IPS-NIHi7 (cell line): Measurements from ENCODE around the gene DKKL1.
"Not testable (repeated sequence)": the region's sequence is repeated elsewhere in the genome, so short reads cannot be mapped to it uniquely, and the experiment has no call there.

Experiments used
- DNase-seq: peaks from one replicate; pipeline ENCODE4 v3.0.0; 2012; ENCODE audit warnings: mixed read lengths; ENCODE audit errors: extremely low spot score

The DKKL1 gene

DNA sequence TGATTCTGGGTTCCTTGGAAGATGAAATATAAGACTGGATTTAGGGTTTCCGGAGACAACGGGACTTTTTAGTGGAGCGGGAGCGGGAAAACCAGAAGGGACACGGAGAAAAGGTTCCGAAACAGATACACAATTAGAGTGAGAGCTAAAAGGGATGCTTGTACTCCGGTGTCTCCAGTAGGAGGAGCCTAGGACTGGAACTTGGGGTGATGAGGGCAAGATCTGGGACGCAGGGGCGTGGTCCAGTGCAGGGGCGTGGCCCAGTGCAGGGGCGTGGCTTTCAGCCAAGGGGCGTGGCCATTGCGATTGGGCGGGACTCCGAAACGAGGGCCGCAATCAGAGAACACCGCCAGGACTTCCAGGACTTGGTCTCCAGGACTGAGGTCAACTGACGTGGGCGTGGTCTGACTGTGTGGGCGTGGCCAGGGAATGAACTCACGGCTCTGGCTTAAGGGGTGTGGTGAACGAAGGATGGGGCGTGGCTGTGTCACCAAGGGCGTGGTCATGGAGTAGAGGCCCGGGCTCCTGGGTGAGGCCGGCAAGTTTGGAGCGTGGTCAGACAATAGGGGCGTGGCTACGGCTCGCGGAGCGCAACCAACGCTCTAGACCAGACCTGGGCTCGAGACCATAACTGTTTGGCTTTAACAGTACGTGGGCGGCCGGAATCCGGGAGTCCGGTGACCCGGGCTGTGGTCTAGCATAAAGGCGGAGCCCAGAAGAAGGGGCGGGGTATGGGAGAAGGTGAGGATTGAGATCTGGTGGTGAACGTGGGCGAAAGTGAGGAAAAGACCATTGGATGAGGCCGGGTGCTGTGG, at the start of gene DKKL1:
TSS of gene DKKL1 (plus strand) at position 610 of the 815 bp plus-strand sequence. CDS start at position 732, 122 bp downstream.
- peak; percentile 99 for DNase-seq

DNA sequence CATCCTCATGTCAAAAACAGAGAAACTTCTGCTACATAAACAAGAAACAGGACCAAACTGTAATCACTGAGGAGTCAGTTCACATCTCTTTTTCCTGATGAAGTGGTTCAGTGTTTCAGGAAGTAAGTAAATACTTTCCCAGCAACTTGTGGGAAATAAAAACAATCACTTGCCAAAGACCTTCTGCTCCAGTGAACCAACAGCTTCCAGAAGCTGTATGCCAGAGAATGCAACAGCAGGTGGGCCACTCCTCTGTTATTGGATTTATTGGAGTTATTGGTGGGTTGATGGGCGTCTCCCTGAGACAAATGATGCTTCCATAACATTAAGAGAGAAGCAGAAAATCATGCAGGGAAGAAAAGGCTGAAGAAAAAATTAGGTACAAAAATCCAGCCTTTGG, 48.6 kb upstream of the DKKL1 start:
- DNase-seq, result no peak

DNA sequence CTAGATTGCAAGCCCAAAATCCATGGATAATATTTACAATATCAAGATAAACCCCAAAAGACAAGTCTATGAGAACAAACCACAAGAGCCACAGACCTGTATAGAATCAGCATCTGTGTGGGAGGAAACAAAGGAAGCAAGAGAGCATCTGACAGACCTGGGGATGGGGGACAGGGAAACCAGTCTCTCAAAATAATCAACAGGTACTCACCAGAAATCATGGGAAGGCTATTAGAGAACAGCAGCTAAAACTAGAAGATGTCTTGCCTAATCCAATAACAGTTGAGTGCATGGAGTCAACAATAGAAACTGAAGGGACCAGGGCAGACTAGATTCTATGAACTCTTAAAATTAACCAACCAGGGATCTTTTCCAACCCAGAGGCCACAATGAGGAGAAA, 47.4 kb upstream of the DKKL1 start:
- DNase-seq, result no peak

DNA sequence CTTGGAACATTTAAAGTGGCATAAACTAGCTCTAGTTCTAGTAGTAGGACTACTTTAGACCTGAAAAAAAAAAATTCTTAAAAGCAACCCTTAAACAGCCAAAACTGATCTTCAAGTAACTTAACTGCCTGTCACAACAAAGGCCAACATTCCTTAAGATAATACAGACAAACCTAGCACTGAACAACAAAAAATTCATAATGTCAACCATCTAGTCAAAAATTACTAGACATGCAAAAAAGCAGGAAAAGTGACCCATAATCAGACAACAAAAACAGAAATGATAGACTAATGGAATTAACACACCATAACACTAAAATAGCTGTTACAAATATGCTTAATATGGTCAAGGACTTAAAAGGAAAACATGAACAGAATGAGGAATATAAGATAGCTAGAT, 45.4 kb upstream of the DKKL1 start:
- DNase-seq, result no peak

DNA sequence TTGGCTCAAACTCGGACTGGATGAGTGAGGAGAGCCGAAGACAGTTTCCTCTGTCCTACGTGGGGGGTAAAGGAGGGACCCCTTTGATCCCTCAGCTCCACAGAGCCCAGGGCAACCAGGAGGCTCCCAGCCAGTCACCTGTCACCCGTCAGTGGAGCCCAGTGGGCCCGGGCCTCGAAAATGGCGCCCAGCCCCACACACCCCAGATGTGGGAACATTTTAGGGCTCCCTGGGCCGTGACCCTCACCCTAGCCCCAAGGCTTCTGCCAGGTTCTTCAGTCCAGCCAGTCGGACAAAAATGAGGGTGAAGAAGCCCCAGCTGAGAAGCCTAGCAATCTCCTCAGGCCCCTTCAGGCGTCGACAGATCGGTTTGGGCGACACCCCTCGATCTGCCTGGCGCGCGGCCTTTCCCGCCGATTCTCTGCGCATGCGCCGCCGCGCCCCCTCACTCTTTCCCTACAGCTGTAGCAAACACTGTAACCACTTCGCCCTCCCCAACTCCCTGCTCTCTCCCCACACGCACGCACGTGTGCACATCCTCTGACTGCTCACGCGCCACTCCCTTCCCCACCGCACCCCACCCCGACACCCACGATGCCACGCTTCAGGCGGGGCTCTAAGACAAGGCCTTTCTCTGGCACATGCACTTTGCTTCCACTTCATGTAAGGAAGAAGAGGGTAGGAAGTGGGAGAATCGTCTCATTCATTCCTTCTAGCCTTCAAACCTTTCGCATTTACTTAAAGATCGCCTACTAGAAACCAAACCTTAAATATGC, 38.7 kb upstream of the DKKL1 start, which contains the start of gene SLC6A16:
TSS of gene SLC6A16 (minus strand) at position 391 of the 776 bp plus-strand sequence. CDS start 13,844 bp downstream, outside the sequence.
- no peak for DNase-seq

DNA sequence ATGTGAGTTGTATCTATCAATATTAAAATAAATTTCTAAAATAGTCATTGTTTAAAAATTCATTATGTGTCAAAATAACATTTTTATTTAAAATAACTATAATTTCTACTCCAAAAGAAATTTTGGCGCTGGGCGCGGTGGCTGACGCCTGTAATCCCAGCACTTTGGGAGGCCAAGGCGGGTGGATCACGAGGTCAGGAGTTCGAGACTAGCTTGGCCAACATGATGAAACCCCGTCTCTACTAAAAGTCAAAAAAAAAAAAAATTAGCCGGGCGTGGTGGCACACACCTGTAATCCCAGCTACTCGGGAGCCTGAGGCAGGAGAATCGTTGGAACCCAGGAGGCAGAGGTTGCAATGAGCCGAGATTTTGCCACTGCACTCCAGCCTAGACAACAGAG, 37.9 kb upstream of the DKKL1 start:
- not testable (repeated sequence) for DNase-seq

DNA sequence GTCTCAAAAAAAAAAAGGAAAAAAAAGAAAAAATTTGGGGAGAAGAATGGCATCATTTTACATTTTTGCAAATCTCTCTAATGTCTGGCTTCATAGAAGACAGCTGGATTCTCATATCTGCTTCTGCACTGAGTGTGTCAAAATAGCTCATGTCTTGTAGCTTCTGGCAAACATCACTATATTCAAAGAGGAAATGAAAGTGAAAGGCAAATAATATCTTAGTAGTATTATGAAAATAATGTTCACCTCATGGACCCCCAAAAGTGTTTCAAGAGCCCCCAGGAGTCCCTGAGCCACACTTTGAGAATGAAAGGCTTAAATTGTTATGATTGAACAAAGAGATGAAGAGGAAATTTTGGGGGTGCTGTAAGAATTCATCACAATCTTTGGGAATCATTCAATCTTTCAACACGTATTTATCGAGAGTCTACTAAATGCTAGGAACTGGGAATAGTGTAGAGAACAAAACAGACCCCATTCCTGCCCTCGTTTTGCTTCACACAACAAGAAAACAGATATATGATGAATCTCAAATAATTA, 37.4 kb upstream of the DKKL1 start:
- DNase-seq, result no peak

DNA sequence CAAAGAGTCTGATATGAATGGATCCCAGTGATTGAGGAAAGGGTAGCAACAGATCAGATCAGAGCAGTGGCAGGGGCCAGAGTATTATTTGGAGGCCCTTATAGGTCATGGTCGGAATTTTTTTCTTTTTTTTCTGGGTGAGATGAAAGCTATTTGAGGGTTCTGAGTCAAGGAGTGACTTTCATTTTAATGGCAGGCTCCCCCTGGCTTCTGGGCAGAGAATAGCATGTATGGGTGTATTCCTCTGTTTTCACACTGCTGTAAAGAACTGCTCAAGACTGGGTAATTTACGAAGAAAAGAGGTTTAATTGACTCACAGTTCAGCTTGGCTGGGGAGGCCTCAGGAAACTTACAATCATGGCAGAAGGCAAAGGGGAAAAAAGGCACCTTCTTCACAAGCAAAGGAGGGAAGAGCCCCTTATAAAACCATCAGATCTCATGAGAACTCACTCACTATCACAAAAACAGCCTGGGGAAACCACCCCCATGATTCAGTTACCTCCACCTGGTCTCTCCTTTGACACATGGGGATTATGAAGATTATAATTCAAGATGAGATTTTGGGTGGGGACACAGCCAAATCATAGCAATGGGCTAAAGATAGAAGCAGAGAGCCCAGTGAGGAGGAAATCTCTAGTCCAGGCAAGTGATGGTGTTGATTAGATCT, 35.7 kb upstream of the DKKL1 start:
- DNase-seq, result peak; percentile 58

DNA sequence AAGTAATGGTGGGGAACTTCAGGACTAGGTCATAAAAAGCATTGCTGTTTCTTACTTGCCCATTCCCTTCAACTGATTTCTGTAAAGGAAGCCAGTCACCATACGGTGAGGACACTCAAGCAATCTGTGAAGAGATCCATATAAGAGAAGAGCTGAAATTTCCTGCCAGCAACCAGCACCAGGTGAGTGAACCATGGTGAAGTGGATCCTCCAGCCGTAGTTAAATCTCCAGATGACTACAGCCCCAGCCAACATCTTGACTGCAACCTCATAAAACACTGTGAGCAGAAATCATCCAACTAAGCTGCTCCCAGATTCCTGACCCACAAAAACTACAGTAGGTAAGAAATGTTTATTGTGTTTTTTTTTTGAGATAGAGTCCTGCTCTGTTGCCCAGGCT, 34.9 kb upstream of the DKKL1 start:
- no peak for DNase-seq

DNA sequence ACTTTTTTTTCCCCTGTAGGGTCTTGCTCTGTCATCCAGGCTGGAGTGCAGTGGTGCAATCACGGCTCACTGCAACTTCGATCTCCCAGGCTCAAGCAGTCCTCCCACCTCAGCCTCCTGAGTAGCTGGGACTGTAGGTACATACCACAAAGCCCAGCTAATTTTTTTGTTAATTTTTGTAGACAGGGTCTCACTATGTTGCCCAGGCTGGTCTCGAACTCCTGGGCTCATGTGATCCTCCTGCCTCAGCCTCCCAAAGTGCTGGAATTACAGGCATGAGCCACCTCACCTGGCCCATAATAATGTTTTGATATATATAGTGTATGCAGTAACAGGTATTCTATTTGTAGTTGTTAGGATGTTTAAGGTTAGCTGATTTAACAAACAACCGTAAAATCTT, 32.5 kb upstream of the DKKL1 start:
- DNase-seq, result not testable (repeated sequence)

DNA sequence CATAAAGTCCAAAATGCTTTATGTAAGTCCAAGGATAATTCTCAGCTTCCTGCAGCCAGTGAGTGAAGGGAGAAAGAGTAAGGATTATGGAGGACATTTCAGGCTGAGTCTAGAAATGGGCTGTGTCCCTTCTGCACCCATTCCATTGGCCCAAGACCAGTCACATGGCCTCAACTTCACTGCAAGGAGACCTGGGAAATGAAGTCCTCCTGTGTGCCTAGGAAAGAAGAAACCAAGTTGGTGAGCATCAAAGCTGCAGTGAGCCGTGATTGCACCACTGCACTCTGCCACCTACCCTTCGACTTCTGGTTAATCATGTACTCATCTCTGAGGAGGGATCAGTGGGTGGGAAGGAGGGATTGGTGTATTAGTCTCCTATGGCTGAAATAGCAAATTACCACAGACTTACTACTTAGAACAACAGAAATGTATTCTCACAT, 32.0 kb upstream of the DKKL1 start:
- peak; percentile 72 for DNase-seq

DNA sequence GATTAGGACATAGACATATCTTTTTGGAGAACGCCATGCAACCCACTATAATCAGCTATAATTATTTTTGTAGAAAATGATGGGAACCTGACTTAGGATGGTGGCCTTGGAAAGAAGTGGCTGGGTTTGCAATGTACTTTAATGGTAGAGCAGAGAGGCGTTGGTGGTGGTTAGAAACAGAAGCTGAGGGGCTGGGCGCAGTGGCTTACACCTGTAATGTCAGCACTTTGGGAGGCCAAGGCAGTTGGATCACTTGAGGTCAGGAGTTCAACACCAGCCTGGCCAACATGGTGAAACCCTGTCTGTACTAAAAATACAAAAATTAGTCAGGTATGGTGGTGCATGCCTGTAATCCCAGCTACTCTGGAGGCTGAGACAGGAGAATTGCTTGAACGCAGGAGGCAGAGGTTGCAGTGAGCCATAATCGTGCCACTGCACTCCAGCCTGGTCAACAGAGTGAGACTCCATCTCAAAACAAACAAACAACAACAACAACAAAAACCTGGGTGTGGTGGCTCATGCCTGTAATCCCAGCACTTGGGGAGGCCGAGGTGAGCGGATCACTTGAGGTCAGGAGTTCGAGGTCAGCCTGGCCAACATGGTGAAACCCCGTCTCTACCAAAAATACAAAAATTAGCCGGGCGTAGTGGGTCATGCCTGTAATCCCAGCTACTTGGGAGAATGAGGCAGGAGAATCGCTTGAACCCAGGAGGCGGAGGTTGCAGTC, 30.8 kb upstream of the DKKL1 start:
- DNase-seq, result not testable (repeated sequence)

DNA sequence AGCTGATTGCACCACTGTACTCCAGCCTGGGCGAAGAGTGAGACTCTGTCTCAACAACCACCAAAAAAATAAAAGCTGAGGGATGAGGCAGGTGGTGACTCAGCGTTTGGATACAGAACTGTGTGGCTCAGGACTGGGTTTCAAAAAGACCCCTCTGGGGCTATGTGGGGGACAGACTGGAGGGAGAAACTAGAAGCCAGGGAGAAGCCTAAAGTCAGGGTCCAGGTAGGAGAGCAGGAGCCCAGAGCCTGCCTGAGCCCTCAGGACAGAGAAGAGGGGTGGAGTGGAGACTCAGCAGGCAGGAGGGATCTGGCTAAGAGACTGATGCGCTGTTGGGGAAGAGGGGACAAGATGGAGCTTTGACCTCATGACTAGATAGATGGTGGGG, 30.3 kb upstream of the DKKL1 start:
- DNase-seq, result no peak

DNA sequence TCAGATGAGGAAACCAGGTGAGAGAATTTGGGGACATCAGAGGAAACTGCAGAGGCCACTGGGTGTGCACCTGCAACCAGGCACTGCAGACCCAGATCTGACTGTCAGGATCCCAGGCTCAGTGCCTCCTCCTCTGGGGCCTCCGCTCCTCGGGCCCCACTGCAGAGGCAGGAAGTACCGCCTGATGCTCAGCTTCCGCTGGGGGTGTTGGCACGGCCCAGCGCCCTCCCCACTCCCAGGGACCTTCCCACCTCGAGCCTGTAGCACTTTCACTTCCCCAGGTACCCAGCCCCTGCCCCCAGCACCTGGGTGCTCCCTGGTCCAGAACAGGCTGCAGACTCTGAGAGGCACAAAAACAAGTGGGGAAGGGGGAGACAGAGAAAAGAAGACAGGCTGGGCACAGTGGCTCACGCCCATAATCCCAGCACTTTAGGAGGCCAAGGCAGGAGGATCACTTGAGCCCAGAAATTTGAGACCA, 29.8 kb upstream of the DKKL1 start:
- no peak for DNase-seq

DNA sequence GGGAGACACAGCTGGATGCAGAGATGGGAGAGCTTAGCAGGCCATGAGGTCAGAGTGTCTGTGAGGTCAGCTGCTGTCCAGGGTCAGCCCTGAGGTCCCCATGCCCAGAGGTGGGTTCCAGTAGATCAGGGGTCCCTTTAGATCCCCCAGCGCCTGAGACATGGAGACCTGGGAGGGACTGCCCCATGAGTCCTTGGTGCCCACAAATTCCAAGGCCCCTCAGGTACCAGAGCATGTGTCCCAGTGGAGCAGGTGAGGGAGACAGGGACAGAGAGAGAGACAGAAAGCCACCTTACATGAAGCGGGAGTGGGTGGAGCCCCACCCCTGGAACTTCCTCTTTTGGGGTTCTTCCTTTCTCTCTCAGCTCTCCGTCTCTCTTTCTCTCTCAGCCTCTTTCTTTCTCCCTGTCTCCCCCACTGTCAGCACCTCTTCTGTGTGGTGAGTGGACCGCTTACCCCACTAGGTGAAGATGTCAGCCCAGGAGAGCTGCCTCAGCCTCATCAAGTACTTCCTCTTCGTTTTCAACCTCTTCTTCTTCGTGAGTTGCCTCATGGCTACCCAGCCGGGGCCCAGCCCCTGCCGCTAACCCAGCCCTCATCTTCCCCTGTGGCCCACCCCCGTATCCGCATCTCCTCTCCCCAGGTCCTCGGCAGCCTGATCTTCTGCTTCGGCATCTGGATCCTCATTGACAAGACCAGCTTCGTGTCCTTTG, 28.4 kb upstream of the DKKL1 start, which contains the start of gene CD37:
TSS of gene CD37 (plus strand) at position 336 of the 713 bp plus-strand sequence. CDS start at position 471, 135 bp downstream.
- DNase-seq, result no peak

DNA sequence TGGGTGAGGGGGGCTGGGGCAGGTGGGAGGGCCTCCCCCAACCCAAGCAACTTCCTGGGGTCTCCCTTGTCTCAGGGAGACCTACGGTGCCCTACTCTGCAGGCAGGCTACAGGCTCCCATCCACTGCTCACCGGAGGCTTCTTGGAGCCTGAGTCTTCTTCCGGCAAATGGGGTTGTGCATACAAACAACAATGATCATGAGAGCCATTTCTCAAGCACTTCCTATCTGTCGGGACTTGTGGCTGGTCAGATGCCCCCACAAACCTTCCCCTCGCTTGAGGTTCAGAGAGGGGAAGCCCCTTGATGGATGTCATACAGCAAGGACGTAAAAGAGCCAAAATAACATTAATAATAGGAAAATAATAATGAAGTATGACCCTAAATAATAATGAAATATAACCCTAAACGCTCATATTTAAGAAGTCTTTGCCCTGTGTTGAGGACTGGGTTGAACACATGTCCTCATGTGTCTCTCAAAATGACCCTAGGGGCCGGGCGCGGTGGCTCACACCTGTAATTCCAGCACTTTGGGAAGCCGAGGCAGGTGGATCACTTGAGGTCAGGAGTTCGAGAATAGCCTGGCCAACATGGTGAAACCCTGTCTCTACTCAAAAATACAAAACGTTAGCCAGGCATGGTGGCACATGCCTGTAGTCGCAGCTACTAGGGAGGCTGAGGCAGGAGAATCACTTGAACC, 27.7 kb upstream of the DKKL1 start:
- no peak for DNase-seq

DNA sequence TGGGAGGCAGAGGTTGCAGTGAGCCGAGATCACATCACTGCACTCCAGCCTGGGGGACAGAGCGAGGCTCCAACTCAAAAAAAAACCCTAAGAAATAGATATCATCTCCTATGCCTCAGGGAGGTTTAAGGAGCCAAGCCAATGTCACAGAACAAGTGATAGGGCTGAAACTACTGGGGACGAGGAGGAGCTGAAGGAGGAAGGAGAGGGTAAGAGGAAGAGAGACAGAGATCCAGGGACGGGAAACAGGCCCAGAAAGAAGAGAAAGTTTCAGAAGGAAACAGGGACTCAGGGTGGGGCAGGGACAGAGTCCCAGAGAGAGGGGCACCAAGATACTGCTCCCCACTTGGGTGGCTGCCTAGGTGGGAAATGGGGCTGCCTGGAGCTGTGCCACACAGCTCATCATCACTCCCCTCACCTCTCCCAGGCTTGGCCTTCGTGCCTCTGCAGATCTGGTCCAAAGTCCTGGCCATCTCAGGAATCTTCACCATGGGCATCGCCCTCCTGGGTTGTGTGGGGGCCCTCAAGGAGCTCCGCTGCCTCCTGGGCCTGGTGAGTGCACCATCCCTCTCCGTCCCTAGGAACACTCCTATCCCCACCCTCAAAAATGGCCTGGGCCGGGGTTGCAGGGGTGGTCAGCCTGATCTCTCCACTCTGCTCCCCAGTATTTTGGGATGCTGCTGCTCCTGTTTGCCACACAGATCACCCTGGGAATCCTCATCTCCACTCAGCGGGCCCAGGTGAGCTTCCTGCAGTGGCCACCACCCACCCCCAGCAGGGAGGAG, 27.0 kb upstream of the DKKL1 start:
- no peak for DNase-seq

DNA sequence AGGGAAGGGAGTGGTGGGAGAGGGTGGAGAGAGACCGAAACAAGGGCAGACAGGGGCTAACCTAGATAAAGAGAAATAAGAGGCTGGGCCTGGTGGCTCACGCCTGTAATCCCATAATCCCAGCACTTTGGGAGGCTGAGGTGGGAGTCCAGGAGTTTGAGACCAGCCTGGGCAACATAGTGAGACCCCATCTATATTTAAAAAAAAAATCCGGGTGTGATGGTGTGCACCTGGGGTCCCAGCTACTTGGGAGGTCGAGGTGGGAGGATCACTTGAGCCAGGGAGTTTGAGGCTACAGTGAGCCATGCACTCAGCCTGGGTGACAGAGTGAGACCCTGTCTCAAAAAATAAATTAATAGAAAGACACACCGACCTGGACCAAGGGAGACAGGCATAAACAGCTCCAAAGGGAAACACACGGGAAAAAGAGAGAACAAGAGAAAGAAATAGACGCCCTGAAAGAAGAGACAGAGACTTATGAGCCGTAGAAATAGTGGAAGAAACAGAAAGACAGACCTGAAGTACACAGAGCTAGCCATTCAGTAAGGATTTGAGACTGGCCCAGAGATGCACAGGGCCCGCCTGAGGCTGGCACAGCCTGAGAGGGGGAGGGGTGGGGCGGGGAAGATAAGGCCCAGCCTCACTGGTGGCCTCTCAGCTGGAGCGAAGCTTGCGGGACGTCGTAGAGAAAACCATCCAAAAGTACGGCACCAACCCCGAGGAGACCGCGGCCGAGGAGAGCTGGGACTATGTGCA, 26.2 kb upstream of the DKKL1 start:
- DNase-seq, result no peak
